Astrocyte (in vitro differentiated cells and primary cell): Measurements from ENCODE around the gene COG5.
"Not testable (repeated sequence)": the region's sequence is repeated elsewhere in the genome, so short reads cannot be mapped to it uniquely, and the experiment has no call there.

Experiments used
- EZH2 ChIP-seq: IDR thresholded peaks from 2 replicates; pipeline ENCODE4 v1.6.1; 2012; ENCODE audit warnings: mild to moderate bottlenecking, low read length, inconsistent platforms; ENCODE audit not compliant: insufficient read depth
- TF ChIP-seq, protein P1 (sequence below): IDR thresholded peaks from 2 replicates; pipeline ENCODE4 v1.5.1; 2011; ENCODE audit warnings: low read depth, mild to moderate bottlenecking, inconsistent platforms, low read length, moderate library complexity; ENCODE audit not compliant: insufficient read depth

- TF ChIP-seq, protein P1, sequence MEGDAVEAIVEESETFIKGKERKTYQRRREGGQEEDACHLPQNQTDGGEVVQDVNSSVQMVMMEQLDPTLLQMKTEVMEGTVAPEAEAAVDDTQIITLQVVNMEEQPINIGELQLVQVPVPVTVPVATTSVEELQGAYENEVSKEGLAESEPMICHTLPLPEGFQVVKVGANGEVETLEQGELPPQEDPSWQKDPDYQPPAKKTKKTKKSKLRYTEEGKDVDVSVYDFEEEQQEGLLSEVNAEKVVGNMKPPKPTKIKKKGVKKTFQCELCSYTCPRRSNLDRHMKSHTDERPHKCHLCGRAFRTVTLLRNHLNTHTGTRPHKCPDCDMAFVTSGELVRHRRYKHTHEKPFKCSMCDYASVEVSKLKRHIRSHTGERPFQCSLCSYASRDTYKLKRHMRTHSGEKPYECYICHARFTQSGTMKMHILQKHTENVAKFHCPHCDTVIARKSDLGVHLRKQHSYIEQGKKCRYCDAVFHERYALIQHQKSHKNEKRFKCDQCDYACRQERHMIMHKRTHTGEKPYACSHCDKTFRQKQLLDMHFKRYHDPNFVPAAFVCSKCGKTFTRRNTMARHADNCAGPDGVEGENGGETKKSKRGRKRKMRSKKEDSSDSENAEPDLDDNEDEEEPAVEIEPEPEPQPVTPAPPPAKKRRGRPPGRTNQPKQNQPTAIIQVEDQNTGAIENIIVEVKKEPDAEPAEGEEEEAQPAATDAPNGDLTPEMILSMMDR, result not testable (repeated sequence)
- TF ChIP-seq EZH2, result not testable (repeated sequence)
Observed at GRCh38 chr7:107220806-107221205, 342.9 kb downstream of the COG5 start.
